ENCODE data around the gene BSND. TPM values are rescaled to one million over a fixed set of nuclear protein-coding genes. Genes with fewer than 3 reads are reported as not detected.

The BSND gene
- total RNA-seq, 4 donors from 2014 or later = not detected

DNA sequence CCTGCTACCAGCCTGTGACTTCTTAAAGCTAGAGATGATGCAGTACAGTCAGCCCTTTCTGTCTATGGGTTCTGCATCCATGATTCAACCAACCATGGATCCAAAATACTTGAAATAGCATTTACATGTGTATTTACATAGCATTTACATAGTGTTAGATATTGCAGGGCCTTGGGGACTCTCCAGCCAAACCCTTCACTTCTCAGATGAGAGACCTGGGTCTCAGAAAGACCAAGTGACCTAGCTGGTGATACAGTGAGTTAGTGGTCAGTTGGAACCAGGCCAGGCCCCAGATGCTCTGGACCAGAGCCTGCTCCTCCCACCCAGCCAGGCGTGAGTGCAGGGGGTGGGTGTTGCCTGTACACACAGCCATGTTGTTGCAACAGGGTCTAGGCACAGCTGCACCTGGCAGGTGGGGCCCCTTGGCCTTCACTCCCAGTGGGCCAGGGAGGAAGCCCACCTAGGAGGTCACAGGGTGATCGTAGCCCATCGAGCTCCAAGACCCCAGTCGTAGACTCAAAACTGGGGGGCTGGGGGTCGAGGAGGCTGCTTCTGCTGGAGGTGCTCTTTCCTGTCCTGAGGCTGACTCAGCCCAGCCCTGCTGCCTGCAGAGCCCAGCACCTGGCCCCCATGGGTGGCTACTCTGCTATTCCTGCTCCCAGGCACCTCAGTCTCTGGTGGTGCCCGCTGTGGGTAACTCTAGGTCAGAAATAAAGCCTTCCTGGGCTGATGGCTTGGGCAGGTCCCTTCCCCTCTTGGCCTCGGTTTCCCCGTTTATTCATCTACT is 10.6 kb upstream of the BSND start:
- TF ChIP-seq, protein P1, sequence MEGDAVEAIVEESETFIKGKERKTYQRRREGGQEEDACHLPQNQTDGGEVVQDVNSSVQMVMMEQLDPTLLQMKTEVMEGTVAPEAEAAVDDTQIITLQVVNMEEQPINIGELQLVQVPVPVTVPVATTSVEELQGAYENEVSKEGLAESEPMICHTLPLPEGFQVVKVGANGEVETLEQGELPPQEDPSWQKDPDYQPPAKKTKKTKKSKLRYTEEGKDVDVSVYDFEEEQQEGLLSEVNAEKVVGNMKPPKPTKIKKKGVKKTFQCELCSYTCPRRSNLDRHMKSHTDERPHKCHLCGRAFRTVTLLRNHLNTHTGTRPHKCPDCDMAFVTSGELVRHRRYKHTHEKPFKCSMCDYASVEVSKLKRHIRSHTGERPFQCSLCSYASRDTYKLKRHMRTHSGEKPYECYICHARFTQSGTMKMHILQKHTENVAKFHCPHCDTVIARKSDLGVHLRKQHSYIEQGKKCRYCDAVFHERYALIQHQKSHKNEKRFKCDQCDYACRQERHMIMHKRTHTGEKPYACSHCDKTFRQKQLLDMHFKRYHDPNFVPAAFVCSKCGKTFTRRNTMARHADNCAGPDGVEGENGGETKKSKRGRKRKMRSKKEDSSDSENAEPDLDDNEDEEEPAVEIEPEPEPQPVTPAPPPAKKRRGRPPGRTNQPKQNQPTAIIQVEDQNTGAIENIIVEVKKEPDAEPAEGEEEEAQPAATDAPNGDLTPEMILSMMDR (IDR thresholded peaks at IDR 0.05) = no peak
- no peak for TF ChIP-seq POLR2A (IDR thresholded peaks at IDR 0.05)
- peaks cover 0 to 9% (median 0%) of the 10 kb centered on the region in 4 donors for H3K27me3 ChIP-seq
- H3K4me3 ChIP-seq = no peak overlapping the region
- 72 to 73% methylated on average over 3 of the region's 8 CpGs for WGBS, 2 donors
- H3K4me1 ChIP-seq = no peaks in the 10 kb centered on the region
- no peaks in the 10 kb centered on the region for H3K9me3 ChIP-seq
- no peaks in the 10 kb centered on the region for H3K36me3 ChIP-seq
- no peak overlapping the region for H3K27ac ChIP-seq
- intact Hi-C loops (cut with DNase I) = no loop called here
- no peak for DNase-seq

DNA sequence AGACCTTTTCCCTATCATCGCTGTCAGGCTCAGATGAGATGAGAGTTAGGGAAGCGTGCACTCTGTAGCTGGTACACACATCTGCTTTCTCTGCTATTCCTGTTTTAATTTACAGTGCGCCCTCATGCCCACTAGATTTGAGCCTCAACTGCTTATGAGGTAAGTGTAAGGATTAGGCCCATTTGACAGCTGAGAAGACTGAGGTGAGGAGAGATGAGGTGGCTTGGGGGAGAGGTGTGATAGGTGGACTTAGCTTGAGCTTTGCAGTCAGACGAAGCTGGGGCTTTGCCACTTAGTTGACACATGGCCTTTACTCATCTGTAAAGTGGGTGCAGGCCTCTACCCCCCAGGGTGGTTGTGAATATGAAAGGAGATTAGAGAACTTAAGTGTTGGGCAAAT is 9.8 kb upstream of the BSND start:
- WGBS, 2 donors = 92 to 96% methylated on average over 4 of the region's 4 CpGs
- no peak for TF ChIP-seq POLR2A (IDR thresholded peaks at IDR 0.05)
- TF ChIP-seq, protein P1 (IDR thresholded peaks at IDR 0.05) = no peak
- Histone ChIP-seq H3K36me3 (no peaks in the 10 kb centered on the region), H3K4me1 (no peaks in the 10 kb centered on the region), H3K27me3 (peaks cover 0 to 5% (median 0%) of the 10 kb centered on the region in 4 donors), H3K4me3 (no peak overlapping the region), H3K27ac (peak overlapping the region in 1 of 4 donors; percentile 27), H3K9me3 (no peaks in the 10 kb centered on the region)
- DNase-seq = no peak
- intact Hi-C loops (cut with DNase I) = no loop called here

DNA sequence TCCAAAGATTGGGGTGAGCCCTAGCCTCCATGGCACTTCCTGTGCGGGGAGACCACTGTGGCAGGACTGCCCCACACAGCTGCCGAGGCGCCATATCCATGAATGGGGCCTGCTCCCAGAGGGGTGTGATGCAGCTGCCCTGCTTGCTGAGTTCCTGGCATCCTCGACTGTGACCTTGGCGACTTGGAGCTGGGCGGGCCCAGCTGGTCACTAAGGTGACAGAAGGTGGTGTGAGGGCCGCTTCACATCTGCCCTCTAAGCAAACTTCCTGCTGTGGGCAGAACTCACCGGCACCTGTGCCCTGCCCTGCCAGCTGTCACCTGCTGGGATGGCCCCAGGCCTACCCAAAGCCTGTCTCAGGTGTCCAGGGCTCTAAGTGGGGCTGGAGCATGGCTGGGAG is 9.3 kb upstream of the BSND start:
- Histone ChIP-seq H3K36me3 (no peaks in the 10 kb centered on the region), H3K4me1 (no peaks in the 10 kb centered on the region), H3K27me3 (peaks cover 0 to 5% (median 0%) of the 10 kb centered on the region in 4 donors), H3K9me3 (no peaks in the 10 kb centered on the region), H3K27ac (peak overlapping the region in 2 of 4 donors; percentile 27 to 32), H3K4me3 (no peak overlapping the region)
- 75 to 82% methylated on average over 3 to 4 of the region's 8 CpGs for WGBS, 2 donors
- TF ChIP-seq POLR2A (IDR thresholded peaks at IDR 0.05) = no peak
- TF ChIP-seq, protein P1 (IDR thresholded peaks at IDR 0.05) = no peak
- intact Hi-C loops (cut with DNase I) = no loop called here
- no peak for DNase-seq

DNA sequence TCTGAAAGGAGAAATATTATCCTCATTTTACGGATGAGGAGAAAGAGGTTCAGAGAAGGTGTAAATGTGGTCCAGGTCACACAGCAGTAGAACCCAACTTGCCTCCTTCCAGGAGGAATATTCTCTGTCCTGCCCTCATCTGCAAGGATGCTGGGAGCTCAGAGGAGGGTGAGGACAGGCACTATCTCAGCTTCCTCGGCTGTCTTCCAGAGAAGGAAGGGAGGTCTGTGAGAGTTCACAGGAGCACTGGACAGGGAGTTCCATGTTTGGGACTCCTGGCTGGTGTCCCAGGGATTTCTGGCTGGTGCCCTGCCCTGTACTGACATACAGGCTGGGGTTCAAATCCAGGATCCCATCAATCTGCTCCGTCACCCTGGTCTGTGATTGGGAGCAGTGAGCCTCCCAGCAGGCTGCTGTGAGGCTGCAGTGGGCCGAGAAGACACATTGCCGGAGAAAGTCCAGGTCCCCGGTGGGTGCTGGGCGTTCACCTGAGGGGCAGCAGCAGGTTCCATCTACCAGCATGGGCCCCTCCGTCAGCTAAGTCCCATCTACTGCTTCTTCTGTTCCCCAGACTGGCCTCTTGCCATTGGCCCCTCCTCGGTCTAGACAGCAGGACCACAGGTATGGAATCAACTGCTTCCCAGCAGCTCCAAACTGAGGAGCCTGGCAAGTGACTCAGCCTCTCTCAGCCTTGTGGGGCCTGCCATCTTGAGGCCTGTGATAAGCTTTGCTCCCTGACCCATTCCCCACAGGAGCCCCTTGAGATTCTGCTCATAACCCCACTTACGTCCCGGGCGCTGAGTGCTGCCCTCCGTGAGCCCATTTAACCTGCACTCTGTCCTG is 8.5 kb upstream of the BSND start:
- peak overlapping the region in 2 of 4 donors; percentile 27 to 58 for H3K27ac ChIP-seq

More for the DNA sequence above, 8.5 kb upstream of the BSND start:
- TF ChIP-seq POLR2A (IDR thresholded peaks at IDR 0.05) = no peak
- TF ChIP-seq, protein P1 (IDR thresholded peaks at IDR 0.05) = no peak
- no peak overlapping the region for H3K4me3 ChIP-seq
- no peak for DNase-seq
- no peaks in the 10 kb centered on the region for H3K36me3 ChIP-seq
- intact Hi-C loops (cut with DNase I) = no loop called here
- H3K27me3 ChIP-seq = peaks cover 0 to 8% (median 0%) of the 10 kb centered on the region in 4 donors
- H3K4me1 ChIP-seq = no peaks in the 10 kb centered on the region
- 74% methylated on average over 10 to 12 of the region's 13 CpGs for WGBS, 2 donors
- H3K9me3 ChIP-seq = no peaks in the 10 kb centered on the region

Measured in esophagus squamous epithelium (tissue), 5 donors.